ENCODE data around the gene DZANK1.

Gene DZANK1

GRCh38 chr20:18395544-18395943, 71.3 kb downstream of the DZANK1 start:
- Histone ChIP-seq H3K36me3 (ENCODE audit: control insufficient read depth in 2 of 2, insufficient read depth in 1 of 2, low read length in 2 of 2) (peaks cover 0 to 7% of the 10 kb centered on the region in 2 experiments; a peak in 1 of 3 replicates), H3K4me1 (ENCODE audit: control insufficient read depth, insufficient read depth, low read length) (no peaks in the 10 kb centered on the region), H3K9me3 (ENCODE audit: control insufficient read depth, insufficient read depth, low read depth, low read length) (no peaks in the 10 kb centered on the region), H3K27ac (ENCODE audit: extremely low read depth, low read depth, low read length) (no peak overlapping the region), H3K4me3 (ENCODE audit: low read depth, low read length) (no peak overlapping the region)
- POLR2A ChIA-PET, result no interaction called here
- CTCF ChIA-PET, result interaction anchor here (0.6 to 0.7 kb wide), 3 partner anchors 10 to 106 kb away, joined by 3 read pairs; no protein-coding TSS in a partner anchor
- TF ChIP-seq ZNF768 (tag by site-specific recombination; IDR thresholded peaks at IDR 0.05) (no peak), ZNF621 (tag by site-specific recombination; IDR thresholded peaks at IDR 0.05) (no peak), ZNF792 (tag by site-specific recombination; IDR thresholded peaks at IDR 0.05) (no peak), PRDM6 (tag by site-specific recombination; IDR thresholded peaks at IDR 0.05) (no peak), ZNF549 (tag by site-specific recombination; IDR thresholded peaks at IDR 0.05) (no peak), MYNN (tag by site-specific recombination; IDR thresholded peaks at IDR 0.05; ENCODE audit: borderline replicate concordance) (no peak), ZNF585B (tag by site-specific recombination; IDR thresholded peaks at IDR 0.05) (no peak), ZNF670 (tag by site-specific recombination; IDR thresholded peaks at IDR 0.05; ENCODE audit: low read depth) (no peak), ZBTB1 (tag by site-specific recombination; IDR thresholded peaks at IDR 0.05) (no peak), ZNF175 (tag by site-specific recombination; IDR thresholded peaks at IDR 0.05) (no peak), KLF8 (tag by site-specific recombination; IDR thresholded peaks at IDR 0.05) (no peak), ZFHX2 (tag by site-specific recombination; conservative IDR thresholded peaks at IDR 0.05) (no peak), PRDM10 (tag by site-specific recombination; IDR thresholded peaks at IDR 0.05) (no peak), ZNF354C (tag by site-specific recombination; IDR thresholded peaks at IDR 0.05; ENCODE audit: borderline replicate concordance, low read depth) (no peak), ZNF677 (tag by site-specific recombination; IDR thresholded peaks at IDR 0.05) (no peak), ZNF664 (tag by site-specific recombination; IDR thresholded peaks at IDR 0.05) (no peak), ZNF140 (tag by site-specific recombination; IDR thresholded peaks at IDR 0.05) (no peak), ZNF274 (IDR thresholded peaks at IDR 0.05; ENCODE audit: low read length) (no peak), ZNF274 (tag by site-specific recombination; IDR thresholded peaks at IDR 0.05; ENCODE audit: borderline replicate concordance) (no peak), ELK4 (IDR thresholded peaks at IDR 0.05; ENCODE audit: borderline replicate concordance, low read depth, low read length) (no peak), PRDM2 (tag by site-specific recombination; IDR thresholded peaks at IDR 0.05; ENCODE audit: borderline replicate concordance) (no peak)

All from HEK293 (cell line).